GM18505 (cell line): Measurements from ENCODE around the gene GNA15.
"Not testable (repeated sequence)": the region's sequence is repeated elsewhere in the genome, so short reads cannot be mapped to it uniquely, and the experiment has no call there.

ENCODE experiments used
- ATAC-seq: cut with Tn5 transposase; IDR thresholded peaks from one replicate; pipeline ENCODE4 v1.9.1; 2021; ENCODE audit not compliant: unreplicated experiment
- POLR2A ChIP-seq: IDR thresholded peaks from 4 replicates; pipeline ENCODE4 v1.6.1; 2011; ENCODE audit warnings: borderline replicate concordance; ENCODE audit not compliant: insufficient read depth, insufficient read length; ENCODE audit errors: extremely low read depth

Gene GNA15

DNA sequence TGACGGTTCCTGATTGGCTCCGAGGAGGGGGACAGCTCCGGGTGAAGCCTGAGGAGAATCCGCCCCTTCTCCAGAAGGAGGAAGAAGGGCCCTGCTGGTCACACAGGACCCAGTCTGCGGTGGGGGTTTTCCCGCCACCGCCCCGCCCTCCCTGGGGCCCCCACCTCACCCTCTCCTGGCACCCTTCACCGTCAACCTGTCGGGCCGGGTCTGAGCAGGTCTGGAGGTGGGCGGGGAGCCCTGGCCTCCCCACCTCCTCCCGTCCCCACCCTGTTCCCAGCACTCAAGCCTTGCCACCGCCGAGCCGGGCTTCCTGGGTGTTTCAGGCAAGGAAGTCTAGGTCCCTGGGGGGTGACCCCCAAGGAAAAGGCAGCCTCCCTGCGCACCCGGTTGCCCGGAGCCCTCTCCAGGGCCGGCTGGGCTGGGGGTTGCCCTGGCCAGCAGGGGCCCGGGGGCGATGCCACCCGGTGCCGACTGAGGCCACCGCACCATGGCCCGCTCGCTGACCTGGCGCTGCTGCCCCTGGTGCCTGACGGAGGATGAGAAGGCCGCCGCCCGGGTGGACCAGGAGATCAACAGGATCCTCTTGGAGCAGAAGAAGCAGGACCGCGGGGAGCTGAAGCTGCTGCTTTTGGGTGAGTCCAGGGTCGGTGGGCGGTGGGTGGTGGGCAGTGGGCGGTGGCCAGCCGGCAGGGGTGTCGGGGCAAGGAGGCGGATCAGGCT lies at the start of gene GNA15:
TSS of gene GNA15 (plus strand) at position 73 of the 723 bp plus-strand sequence. CDS start at position 491, 418 bp downstream.
- ATAC-seq, result no peak

DNA sequence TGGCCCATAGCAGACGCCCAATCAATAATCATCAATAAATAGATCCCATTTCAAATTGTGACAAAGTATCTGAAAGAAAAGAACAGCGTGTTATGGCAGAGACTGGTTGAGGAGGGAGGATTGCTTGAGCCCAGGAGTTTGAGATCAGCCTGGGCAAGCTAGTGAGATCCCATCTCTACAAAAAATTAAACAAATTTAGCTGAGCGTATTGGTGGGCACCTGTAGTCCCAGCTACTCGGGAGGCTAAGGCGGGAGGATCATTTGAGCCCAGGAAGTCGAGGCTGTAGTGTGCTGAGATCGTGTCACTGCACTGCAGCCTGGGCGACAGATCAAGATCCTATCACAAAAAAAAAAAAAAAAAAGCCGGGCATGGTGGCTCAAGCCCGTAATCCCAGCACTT lies 48.1 kb upstream of the GNA15 start:
- ATAC-seq, result no peak
- no peak for TF ChIP-seq POLR2A

More for the DNA sequence above, at the start of gene GNA15:
- no peak for TF ChIP-seq POLR2A

GRCh38 chr19:3089299-3089855 lies 46.5 kb upstream of the GNA15 start:
- ATAC-seq, result not testable (repeated sequence)

- TF ChIP-seq POLR2A, result no peak
- ATAC-seq, result peak; percentile 16
These were observed 41.0 kb upstream of the GNA15 start for GRCh38 chr19:3094601-3095440.

DNA sequence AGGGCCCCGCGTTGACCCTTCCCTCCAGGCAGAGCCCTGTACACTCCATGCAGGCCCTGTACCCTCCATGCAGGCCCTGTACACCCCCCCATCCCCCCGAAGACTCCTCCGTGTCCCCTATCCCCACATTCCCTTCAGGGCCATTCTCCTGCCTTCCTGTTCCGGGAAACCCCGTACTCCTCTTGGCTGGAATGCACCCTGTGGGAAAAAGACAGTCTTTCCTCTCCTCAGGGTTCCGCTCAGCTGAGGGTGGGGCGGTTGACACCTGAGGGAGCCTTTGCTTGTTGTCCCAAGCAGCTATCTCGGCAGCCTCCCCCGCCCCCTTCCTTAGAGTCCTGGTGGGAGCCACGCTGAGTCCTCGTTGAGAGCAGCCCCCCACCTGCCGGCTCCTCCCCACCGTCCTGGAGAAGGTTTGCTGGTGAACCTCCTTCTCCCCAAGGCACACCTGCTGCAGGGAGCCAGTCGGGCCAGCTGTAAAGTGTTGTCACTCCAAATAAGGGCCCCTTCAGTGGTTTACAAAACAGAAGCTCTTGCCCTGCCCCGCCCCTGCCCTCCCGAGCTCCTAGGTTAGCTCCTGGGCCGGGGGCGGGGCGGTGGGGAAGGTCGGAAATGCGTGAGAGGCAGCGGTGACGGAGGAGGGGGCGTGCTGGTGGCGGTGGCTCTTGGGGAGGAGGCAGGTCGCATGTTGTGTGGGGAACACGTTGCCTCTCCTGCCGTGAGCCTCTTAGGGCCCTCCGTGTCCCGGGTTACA lies 40.2 kb upstream of the GNA15 start:
- TF ChIP-seq POLR2A, result no peak
- ATAC-seq, result no peak

- no peak for TF ChIP-seq POLR2A
- ATAC-seq, result no peak
These were observed 39.4 kb upstream of the GNA15 start for GRCh38 chr19:3096267-3096901.

DNA sequence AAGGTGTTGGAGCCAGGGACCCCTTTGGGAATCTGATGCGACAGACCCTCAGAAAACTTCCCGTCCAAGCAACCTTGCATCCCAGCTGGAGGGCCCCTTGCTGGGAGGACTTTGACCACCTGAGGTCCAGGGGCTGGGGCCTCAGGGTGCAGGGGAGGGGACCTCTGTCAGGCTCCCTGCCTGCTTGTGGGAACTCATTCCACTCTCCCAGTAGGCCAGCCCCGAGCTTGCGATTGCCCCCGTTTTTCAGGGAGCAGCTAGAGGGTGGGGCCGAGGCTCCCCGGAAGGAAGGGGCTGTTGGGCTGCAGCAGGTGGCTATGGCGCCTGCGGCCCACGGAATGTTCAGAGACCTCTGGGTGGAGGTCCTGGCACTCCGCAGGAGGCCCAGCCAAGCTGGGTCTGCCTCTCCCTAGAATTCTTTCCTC lies 38.9 kb upstream of the GNA15 start:
- TF ChIP-seq POLR2A, result no peak
- no peak for ATAC-seq

GRCh38 chr19:3097442-3097871 lies 38.4 kb upstream of the GNA15 start:
- TF ChIP-seq POLR2A, result no peak
- ATAC-seq, result no peak

DNA sequence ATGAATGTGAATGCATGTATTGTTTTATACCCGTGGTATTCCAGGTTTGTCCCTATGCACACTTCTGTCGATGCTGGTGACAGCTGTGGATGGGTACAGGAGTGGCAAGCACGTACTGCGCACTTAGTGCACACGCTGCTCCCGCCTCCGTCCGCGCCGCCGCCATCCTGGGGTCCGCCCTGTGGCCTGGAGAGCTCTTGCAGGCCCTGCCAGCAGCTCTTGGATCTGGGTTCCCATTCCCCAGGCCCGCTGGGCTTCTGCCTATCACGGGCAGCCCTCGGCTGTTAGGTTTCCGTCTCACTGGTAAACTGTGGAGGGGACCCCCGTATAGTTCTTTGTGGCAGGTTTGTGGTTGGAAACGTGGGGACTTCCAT lies 37.7 kb upstream of the GNA15 start:
- no peak for ATAC-seq
- TF ChIP-seq POLR2A, result no peak

DNA sequence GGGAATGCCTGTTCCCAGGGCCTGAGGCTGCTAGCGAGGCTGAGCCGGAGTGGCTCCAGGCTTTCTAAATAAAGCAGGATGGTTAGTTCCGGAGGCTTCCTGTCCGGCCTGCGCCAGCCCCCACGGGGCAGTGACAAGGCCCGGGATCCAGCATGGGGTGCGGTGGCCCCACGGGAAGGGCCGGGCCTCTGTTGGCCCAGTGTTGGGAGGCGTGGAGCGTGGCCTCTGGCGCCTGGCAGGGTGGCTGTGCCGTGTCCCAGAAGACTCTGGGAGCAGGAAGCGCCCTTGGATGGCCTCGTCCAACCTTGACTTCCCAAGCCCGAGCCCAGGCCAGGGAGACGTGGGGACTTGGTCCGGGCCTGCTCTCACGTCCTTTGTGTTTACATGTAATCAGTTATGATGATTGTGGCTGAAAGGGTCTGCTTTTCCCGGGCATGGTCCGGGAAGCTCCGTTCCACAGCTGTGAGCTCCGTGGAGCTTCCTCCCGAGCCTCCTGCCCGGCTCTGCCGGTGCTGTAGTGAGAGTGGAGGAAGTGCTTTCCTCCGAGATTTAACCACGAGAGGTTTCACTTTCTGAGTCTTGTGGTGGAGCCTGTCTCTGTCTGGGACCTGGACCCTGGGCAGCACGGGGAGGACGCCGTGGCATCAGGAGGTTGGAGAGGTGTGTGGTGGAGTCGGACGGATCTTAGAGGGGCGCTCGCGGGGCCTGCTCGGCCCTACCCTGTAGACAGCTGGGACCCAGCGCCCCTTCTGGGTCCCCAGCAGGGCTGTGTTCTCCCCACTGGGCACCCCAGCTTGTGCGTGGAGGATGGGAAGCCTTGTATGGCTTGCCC lies 37.1 kb upstream of the GNA15 start:
- TF ChIP-seq POLR2A, result no peak
- no peak for ATAC-seq

DNA sequence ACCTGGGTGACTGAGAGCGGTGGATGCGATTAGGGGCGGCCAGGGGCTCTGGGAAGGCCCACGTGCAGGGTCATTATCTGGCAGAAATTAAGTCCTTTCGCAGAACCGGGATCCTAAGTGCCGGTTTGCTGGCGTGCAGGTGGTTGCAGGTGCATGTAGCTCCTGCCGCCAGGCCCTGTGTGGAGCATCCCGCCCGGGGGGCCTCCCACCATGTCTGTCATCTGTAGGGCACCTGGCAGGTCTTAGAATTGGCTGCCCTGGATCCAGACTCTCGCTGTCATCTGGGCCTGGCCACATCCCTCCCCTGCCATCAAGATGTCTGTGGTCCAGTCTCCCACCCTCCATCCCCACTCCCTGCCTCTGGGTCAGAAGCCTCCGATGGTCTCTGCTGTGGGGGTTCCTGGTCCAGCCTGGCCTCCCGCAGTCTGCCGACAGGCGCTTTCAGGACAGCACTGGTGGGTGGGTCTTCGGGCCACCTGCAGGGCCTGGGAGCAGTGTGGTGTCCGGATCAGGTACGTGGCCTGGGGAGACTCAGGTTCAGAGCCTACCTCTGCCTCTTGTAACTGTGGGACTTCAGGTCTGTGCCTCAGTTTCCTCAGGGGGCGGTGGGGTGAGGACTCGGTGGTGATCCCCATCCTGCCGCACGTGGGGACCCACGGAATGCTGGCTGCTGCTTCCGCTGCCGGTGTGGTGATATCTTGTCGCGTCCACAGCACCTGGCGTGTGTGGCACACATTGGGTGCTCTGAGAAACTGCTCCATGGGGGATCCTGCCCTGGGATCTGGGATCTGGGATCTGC lies 36.3 kb upstream of the GNA15 start:
- no peak for ATAC-seq
- no peak for TF ChIP-seq POLR2A
